GM18511 (cell line): ENCODE data around the gene STIP1.

Source experiments
- ATAC-seq: cut with Tn5 transposase; IDR thresholded peaks from one replicate; pipeline ENCODE4 v1.9.1; 2021; ENCODE audit warnings: mild to moderate bottlenecking, moderate library complexity; ENCODE audit not compliant: unreplicated experiment

STIP1 gene

DNA sequence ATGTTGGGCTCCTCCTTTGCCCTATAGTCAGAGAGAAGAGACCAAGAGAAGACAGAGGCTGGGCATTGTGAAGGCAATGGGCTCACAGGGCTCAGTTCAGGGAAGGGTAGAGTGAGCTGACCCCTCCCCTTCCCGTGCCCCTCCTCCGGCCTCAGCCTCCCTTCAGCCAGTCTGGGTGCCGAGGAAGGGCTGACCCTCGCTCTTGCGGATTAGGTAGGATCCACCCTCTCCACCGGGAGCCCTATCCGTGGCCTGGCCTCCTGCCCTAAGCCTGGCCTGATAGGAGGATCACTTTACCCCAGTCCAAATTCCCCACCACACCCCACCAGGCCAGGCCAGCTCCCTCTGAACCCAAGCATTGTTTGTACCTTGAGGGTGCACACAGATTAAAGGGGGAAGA lies 62.6 kb downstream of the STIP1 start:
- no peak for ATAC-seq

DNA sequence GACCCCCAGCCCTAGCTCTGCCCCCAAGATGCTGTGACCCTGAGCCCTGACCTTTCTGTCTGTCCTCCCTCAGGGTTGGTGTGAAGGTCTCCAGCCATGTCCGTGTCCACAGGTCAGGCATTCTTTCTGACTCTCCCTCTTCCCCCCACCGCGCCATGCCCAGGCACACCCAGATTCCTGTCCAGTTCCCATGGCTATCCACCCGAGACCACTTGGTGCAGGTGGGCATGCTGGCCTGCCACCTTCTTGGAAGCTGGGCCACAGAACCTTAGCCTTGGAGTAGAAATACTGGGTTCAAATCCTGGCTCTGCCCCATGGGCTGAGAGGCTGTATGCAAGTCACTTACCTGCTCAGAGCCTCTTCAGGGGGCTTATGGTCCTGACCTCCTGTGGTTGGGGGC lies 63.1 kb downstream of the STIP1 start:
- ATAC-seq: no peak

DNA sequence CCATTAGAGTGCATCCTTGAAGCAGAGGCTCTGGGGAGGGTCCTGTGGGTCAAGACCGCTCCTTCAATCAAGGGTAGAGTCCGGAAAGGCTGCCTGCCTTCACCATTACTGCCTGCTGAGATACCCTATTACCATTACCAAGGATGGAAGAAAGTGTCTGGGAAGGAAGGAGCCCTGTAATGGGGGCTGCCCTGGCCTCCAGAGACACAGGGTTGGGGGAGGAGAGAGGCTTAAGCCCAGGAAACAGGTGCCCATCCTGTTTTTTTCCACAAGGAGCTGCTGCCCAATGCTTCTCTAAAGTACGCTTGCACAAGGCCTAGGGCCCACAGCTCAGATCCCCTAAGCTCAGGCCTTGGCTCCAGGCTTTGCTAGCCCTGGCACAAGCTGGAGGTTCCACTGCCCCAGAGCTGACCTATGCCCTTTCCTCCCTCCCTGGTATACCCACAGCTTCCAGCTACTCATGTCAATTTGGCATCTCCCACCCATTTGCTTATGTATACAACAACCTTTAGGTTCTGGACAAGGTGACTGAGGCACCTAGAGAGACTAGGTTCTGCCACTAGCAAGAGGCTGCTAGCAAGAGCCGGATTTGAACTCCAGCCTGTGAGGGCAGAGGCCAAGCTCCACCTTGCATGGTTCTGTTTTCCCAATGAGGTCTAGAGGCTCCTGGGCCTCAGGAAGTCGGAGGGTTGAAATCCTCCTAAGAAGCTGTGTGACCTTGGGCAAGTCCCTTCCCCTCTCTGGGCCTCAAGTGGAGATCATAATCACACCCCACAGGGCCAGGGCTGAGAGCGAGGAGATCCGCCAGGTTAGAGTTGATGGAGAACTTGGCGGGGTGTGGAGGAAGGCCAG lies 63.8 kb downstream of the STIP1 start:
- ATAC-seq: no peak

DNA sequence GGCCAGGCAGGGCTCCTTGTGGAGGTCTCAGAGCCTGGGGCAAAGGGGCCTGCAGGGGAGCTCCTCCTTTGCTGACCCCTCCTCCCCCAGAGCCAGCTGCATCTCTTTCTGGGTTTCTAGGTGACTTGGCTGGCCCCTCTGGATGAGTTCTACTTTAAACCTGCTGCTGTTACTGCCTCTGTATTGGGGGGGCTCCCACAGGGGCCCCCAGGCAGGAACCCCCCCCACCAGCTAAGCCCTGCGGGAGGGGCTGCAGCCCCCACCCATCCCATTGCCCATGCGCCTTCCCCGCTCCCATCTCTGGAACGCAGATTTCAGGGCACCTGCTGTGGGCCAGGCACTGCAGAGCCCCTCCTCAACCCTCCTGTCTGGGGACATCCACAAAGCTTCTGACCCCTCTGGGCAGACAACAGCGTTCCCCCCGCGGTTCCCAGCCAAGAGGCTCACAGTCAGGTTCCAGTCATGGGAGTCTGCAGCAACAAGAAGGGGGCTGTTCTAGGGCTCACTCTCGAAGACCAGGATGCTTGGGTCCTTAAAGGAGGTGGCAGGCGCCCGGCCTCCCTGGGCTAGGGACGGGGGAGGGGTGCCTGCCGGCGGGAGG lies 64.5 kb downstream of the STIP1 start:
- ATAC-seq: no peak

DNA sequence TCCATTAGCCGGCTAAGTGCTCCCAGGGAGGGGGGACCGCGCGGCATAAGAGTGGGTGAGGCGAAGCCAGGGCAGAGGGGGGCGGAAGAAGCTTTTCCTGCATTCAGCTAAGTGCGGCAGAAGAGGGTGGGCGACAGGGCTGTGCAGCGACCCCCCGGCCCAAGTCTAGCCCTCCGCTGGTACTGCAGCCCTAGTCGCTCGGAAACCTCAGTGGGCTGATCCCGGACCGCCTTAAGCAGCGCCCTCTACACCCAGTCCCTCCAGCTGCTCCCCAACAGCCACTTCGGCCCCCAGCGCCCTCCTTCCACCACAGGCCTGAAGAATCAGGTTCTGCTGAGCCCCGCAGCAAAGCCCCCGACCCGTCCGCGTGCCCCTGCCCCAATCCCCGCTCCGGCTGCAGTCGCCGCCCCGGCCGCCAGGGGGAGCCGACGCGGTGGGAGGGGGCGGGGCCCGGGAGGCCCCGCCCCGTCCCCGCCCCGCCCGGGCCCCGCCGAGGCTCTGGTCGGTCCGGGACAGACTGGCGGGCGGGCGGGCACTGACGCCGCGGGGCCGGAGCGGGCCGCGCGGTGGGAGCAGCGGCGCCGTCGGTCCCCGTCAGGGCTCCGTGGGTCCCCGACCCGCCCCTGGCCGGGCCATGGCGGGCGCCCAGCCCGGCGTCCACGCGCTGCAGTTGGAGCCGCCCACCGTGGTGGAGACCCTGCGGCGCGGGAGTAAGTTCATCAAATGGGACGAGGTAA lies 65.2 kb downstream of the STIP1 start, which contains the start of gene PLCB3:
PLCB3 (plus strand) TSS at position 515 of the 737 bp plus-strand sequence; CDS start at position 635, 120 bp downstream.
- ATAC-seq: peak; percentile 53

DNA sequence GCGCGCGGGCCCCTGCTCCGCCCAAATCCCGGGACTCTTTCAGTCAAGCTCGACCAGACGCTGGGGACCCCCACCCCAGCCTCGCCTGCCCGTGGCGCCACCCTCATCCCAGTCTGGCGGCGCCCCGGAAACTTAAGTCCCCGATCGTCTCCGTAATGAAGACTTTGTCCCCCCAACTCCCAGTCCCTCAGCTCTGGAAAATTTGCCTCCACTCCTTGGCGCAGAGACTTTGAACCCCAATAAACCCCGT lies 65.7 kb downstream of the STIP1 start:
- no peak for ATAC-seq

DNA sequence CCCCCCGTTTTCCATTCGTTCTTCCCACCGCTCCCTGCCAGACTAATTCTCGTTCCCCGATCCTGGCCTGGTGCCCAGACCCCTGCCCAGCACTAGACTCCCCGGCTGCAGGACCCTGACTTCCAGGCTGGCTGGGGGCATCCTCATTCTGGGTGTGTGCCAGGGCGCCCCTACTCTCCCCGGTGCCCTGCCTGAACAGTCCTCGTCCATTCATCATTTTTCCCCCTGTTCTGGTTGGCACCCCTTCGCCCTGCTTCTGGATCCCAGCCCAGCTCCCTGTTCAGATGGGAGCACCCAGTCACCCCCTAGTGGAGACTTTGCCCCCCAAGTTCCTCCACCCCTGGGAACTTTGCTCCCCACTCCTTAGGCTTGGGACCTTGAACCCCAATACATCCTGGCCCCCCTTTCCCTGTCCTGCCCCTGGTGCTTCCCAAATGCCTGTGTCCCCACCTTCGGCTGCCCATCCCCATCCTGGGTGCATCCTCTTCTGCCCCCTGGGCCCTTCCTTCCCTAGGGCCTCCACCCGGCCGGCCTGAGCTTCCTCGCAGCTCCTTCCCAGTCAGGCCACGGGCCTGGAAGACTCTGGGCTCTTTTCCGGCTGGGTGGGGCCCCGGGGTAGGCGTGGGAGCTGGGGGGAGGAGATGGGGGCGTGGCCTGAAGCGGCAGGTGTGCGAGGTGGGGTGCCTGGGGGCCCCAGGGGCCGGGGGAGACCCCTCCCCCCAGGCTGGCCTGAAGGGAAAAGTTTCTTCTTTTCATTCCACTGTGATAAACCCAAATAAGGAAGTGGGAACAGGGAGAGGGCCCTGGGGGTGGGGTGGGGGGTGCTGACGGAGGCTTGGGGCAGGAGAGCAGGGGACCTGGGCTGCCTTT lies 66.3 kb downstream of the STIP1 start:
- no peak for ATAC-seq

DNA sequence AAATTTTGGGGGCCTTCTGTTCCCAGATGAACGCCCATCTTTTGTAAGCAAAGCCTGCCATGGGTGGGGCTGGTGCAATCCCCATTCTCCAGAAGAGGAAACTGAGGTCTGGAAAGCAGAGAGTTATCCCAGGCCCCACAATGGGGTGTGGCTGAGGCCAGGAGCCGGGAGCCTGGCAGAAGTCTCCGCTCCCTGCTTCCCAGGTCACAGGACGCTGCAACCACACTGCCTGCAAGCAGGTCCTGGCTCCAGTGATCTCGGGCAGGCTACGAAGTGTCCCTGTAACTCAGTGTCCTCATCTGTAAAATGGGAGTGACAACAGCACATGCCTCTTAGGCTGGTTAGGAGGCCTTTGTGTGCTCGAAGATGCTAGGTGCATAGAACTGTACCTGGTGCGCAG lies 67.1 kb downstream of the STIP1 start:
- ATAC-seq: no peak

DNA sequence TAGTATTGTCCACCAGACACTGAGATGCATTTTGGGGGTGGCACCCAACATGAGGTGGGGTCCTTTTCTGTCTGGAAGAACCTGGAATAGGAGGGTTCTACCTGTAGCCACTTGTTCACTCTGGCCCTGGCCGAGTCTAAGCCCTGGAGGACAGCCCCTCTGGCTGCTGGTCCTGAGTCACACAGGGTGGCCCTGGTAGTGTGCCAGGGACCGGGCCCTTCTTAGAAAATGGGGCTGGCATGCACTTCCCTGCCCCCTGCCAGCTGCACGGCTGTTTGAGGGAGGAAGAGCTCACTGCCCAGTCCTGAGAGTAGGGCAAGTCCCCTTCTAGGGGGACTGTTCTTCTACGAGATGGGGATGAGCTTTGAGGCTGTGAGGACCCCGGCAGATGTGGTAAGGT lies 67.5 kb downstream of the STIP1 start:
- no peak for ATAC-seq
